ENCODE data around the gene RACK1. TPM values are rescaled to one million over a fixed set of nuclear protein-coding genes. Genes with fewer than 3 reads are reported as not detected.

The RACK1 gene
- total RNA-seq, 2 experiments from 2014 or later, result 2,077 to 5,614 TPM

GRCh38 chr5:181217803-181218062 is 26.0 kb downstream of the RACK1 start:
- DNase-seq (ENCODE audit: low spot score), result peak; percentile 75
- Histone ChIP-seq H3K36me3 (ENCODE audit: insufficient read depth, low read length) (no peaks in the 10 kb centered on the region), H3K9me2 (ENCODE audit: insufficient read depth, low read length) (no peaks in the 10 kb centered on the region), H3K27ac (ENCODE audit: low read depth, low read length, poor library complexity, severe bottlenecking) (peak overlapping the region; percentile 70), H3K79me2 (ENCODE audit: insufficient read depth, low read depth, low read length) (no peaks in the 10 kb centered on the region), H3K4me3 (ENCODE audit: low read depth, low read length, poor library complexity, severe bottlenecking) (peak overlapping the region; percentile 75), H3K4me1 (ENCODE audit: insufficient read depth, low read length, poor library complexity, severe bottlenecking) (peaks cover 34% of the 10 kb centered on the region), H3K4me2 (ENCODE audit: low read length) (peak overlapping the region; percentile 91), H2AFZ (ENCODE audit: low read length) (peak overlapping the region; percentile 68), H4K20me1 (ENCODE audit: insufficient read depth, low read length) (no peaks in the 10 kb centered on the region), H3K9me3 (ENCODE audit: low read length) (no peaks in the 10 kb centered on the region)
- CTCF ChIA-PET (ENCODE audit: unreplicated experiment), result no interaction called here
- POLR2A ChIA-PET, result interaction anchor here (1.0 kb wide), 1 partner anchor 9 kb away, joined by 7 read pairs; no protein-coding TSS in a partner anchor
- BruUV-seq (replicated peaks), result no TSS peak
- intact Hi-C loops (cut with micrococcal nuclease; ENCODE audit: unreplicated experiment), result loop anchor here (1.0 kb wide), 2 partner anchors 10 to 26 kb away; no protein-coding TSS in a partner anchor
- TF ChIP-seq EZH2phosphoT487 (IDR thresholded peaks at IDR 0.05; ENCODE audit: borderline replicate concordance, low read depth, low read length) (no peak), CTCF (conservative IDR thresholded peaks at IDR 0.05; ENCODE audit: low read length) (no peak; the same call in 1 of the 2 replicates)

- ChIA-PET CTCF (ENCODE audit: unreplicated experiment) (no interaction called here), POLR2A (interaction anchor here (1.0 to 1.8 kb wide), 2 partner anchors 8 to 25 kb away, joined by 7 to 16 read pairs; no protein-coding TSS in a partner anchor)
- Histone ChIP-seq H3K27ac (ENCODE audit: low read depth, low read length, poor library complexity, severe bottlenecking) (peak overlapping the region; percentile 70), H4K20me1 (ENCODE audit: insufficient read depth, low read length) (no peaks in the 10 kb centered on the region), H3K4me3 (ENCODE audit: low read depth, low read length, poor library complexity, severe bottlenecking) (peak overlapping the region; percentile 75), H2AFZ (ENCODE audit: low read length) (peak overlapping the region; percentile 68), H3K36me3 (ENCODE audit: insufficient read depth, low read length) (no peaks in the 10 kb centered on the region), H3K4me1 (ENCODE audit: insufficient read depth, low read length, poor library complexity, severe bottlenecking) (peaks cover 29% of the 10 kb centered on the region), H3K9me3 (ENCODE audit: low read length) (no peaks in the 10 kb centered on the region), H3K4me2 (ENCODE audit: low read length) (peak overlapping the region; percentile 91), H3K79me2 (ENCODE audit: insufficient read depth, low read depth, low read length) (no peaks in the 10 kb centered on the region), H3K9me2 (ENCODE audit: insufficient read depth, low read length) (no peaks in the 10 kb centered on the region)
- peak; percentile 82 for DNase-seq (ENCODE audit: low spot score)
- BruUV-seq (replicated peaks), result no TSS peak
- TF ChIP-seq CTCF (conservative IDR thresholded peaks at IDR 0.05; ENCODE audit: low read length) (peak; percentile 67), EZH2phosphoT487 (IDR thresholded peaks at IDR 0.05; ENCODE audit: borderline replicate concordance, low read depth, low read length) (no peak)
- intact Hi-C loops (cut with micrococcal nuclease; ENCODE audit: unreplicated experiment), result no loop called here
Measured at GRCh38 chr5:181217111-181217802, 26.4 kb downstream of the RACK1 start.
